ENCODE results near the gene DLL3. TPM values are rescaled to one million over a fixed set of nuclear protein-coding genes. Genes with fewer than 3 reads are reported as not detected.

DLL3 gene
- polyA plus RNA-seq, 2 of the 4 experiments (the other 2 are of a cell fraction) = 6.7 to 6.8 TPM

Other genes with a start within 250 kb of the DLL3 start
- gene IFNL2, start 230.6 kb upstream of the DLL3 start, polyA plus RNA-seq (2011; rRNA removed) = not detected in 2 replicates
- not detected in 3 replicates for gene IFNL2, start 230.6 kb upstream of the DLL3 start, polyA plus RNA-seq (2017; fragmentation: RNase III; extraction: RNeasy Plus Mini Kit Qiagen cat#74134 plus additional on column Dnase treatment)
- gene IFNL1, start 202.5 kb upstream of the DLL3 start, polyA plus RNA-seq (2011; rRNA removed) = not detected in 2 replicates
- gene IFNL1, start 202.5 kb upstream of the DLL3 start, polyA plus RNA-seq (2017; fragmentation: RNase III; extraction: RNeasy Plus Mini Kit Qiagen cat#74134 plus additional on column Dnase treatment) = not detected in 3 replicates
- 1.1 and 1.6 TPM in 2 replicates for gene LRFN1, start 178.1 kb upstream of the DLL3 start, polyA plus RNA-seq (2011; rRNA removed)
- gene LRFN1, start 178.1 kb upstream of the DLL3 start, polyA plus RNA-seq (2017; fragmentation: RNase III; extraction: RNeasy Plus Mini Kit Qiagen cat#74134 plus additional on column Dnase treatment) = 7.9 to 9.1 TPM (median 8.7 TPM) in 3 replicates
- 0.37 TPM in 1 of 2 replicates, not detected in the other for gene GMFG, start 162.9 kb upstream of the DLL3 start, polyA plus RNA-seq (2011; rRNA removed)
- 0.47 TPM in 1 of 3 replicates, not detected in the others for gene GMFG, start 162.9 kb upstream of the DLL3 start, polyA plus RNA-seq (2017; fragmentation: RNase III; extraction: RNeasy Plus Mini Kit Qiagen cat#74134 plus additional on column Dnase treatment)
- gene SAMD4B, start 156.5 kb upstream of the DLL3 start, polyA plus RNA-seq (2011; rRNA removed) = 82.1 and 101 TPM in 2 replicates
- gene SAMD4B, start 156.5 kb upstream of the DLL3 start, polyA plus RNA-seq (2017; fragmentation: RNase III; extraction: RNeasy Plus Mini Kit Qiagen cat#74134 plus additional on column Dnase treatment) = 113 to 118 TPM (median 116 TPM) in 3 replicates
- 73.0 and 103 TPM in 2 replicates for gene PAF1, start 107.8 kb upstream of the DLL3 start, polyA plus RNA-seq (2011; rRNA removed)
- gene PAF1, start 107.8 kb upstream of the DLL3 start, polyA plus RNA-seq (2017; fragmentation: RNase III; extraction: RNeasy Plus Mini Kit Qiagen cat#74134 plus additional on column Dnase treatment) = 89.4 to 110 TPM (median 108 TPM) in 3 replicates
- gene MED29, start 107.6 kb upstream of the DLL3 start, polyA plus RNA-seq (2011; rRNA removed) = 55.7 and 57.5 TPM in 2 replicates
- 47.7 to 50.7 TPM (median 48.7 TPM) in 3 replicates for gene MED29, start 107.6 kb upstream of the DLL3 start, polyA plus RNA-seq (2017; fragmentation: RNase III; extraction: RNeasy Plus Mini Kit Qiagen cat#74134 plus additional on column Dnase treatment)
- 29.1 and 35.6 TPM in 2 replicates for gene ZFP36, start 92.1 kb upstream of the DLL3 start, polyA plus RNA-seq (2011; rRNA removed)
- 16.5 to 22.1 TPM (median 18.3 TPM) in 3 replicates for gene ZFP36, start 92.1 kb upstream of the DLL3 start, polyA plus RNA-seq (2017; fragmentation: RNase III; extraction: RNeasy Plus Mini Kit Qiagen cat#74134 plus additional on column Dnase treatment)
- gene PLEKHG2, start 86.3 kb upstream of the DLL3 start, polyA plus RNA-seq (2011; rRNA removed) = 21.6 and 35.1 TPM in 2 replicates
- gene PLEKHG2, start 86.3 kb upstream of the DLL3 start, polyA plus RNA-seq (2017; fragmentation: RNase III; extraction: RNeasy Plus Mini Kit Qiagen cat#74134 plus additional on column Dnase treatment) = 32.2 to 41.7 TPM (median 39.1 TPM) in 3 replicates
- gene RPS16, start 63.0 kb upstream of the DLL3 start, polyA plus RNA-seq (2011; rRNA removed) = 4,855 and 5,722 TPM in 2 replicates
- 4,280 to 4,348 TPM (median 4,297 TPM) in 3 replicates for gene RPS16, start 63.0 kb upstream of the DLL3 start, polyA plus RNA-seq (2017; fragmentation: RNase III; extraction: RNeasy Plus Mini Kit Qiagen cat#74134 plus additional on column Dnase treatment)
- gene SUPT5H, start 53.4 kb upstream of the DLL3 start, polyA plus RNA-seq (2011; rRNA removed) = 133 and 186 TPM in 2 replicates
- 200 to 223 TPM (median 222 TPM) in 3 replicates for gene SUPT5H, start 53.4 kb upstream of the DLL3 start, polyA plus RNA-seq (2017; fragmentation: RNase III; extraction: RNeasy Plus Mini Kit Qiagen cat#74134 plus additional on column Dnase treatment)
- 234 and 246 TPM in 2 replicates for gene TIMM50, start 18.1 kb upstream of the DLL3 start, polyA plus RNA-seq (2011; rRNA removed)
- 196 to 206 TPM (median 204 TPM) in 3 replicates for gene TIMM50, start 18.1 kb upstream of the DLL3 start, polyA plus RNA-seq (2017; fragmentation: RNase III; extraction: RNeasy Plus Mini Kit Qiagen cat#74134 plus additional on column Dnase treatment)
- gene SELENOV, start 16.2 kb downstream of the DLL3 start, polyA plus RNA-seq (2011; rRNA removed) = not detected in 2 replicates
- not detected in 3 replicates for gene SELENOV, start 16.2 kb downstream of the DLL3 start, polyA plus RNA-seq (2017; fragmentation: RNase III; extraction: RNeasy Plus Mini Kit Qiagen cat#74134 plus additional on column Dnase treatment)
- 9.4 and 10.9 TPM in 2 replicates for gene EID2B, start 33.9 kb downstream of the DLL3 start, polyA plus RNA-seq (2011; rRNA removed)
- gene EID2B, start 33.9 kb downstream of the DLL3 start, polyA plus RNA-seq (2017; fragmentation: RNase III; extraction: RNeasy Plus Mini Kit Qiagen cat#74134 plus additional on column Dnase treatment) = 9.2 to 10.1 TPM (median 9.3 TPM) in 3 replicates
- gene EID2, start 41.2 kb downstream of the DLL3 start, polyA plus RNA-seq (2011; rRNA removed) = 23.2 and 26.1 TPM in 2 replicates
- 49.2 to 53.0 TPM (median 52.9 TPM) in 3 replicates for gene EID2, start 41.2 kb downstream of the DLL3 start, polyA plus RNA-seq (2017; fragmentation: RNase III; extraction: RNeasy Plus Mini Kit Qiagen cat#74134 plus additional on column Dnase treatment)
- gene LGALS13, start 103.6 kb downstream of the DLL3 start, polyA plus RNA-seq (2011; rRNA removed) = not detected in 2 replicates
- not detected in 3 replicates for gene LGALS13, start 103.6 kb downstream of the DLL3 start, polyA plus RNA-seq (2017; fragmentation: RNase III; extraction: RNeasy Plus Mini Kit Qiagen cat#74134 plus additional on column Dnase treatment)
- gene LGALS16, start 157.0 kb downstream of the DLL3 start, polyA plus RNA-seq (2011; rRNA removed) = not detected in 2 replicates
- gene LGALS16, start 157.0 kb downstream of the DLL3 start, polyA plus RNA-seq (2017; fragmentation: RNase III; extraction: RNeasy Plus Mini Kit Qiagen cat#74134 plus additional on column Dnase treatment) = not detected in 3 replicates
- gene LGALS14, start 205.5 kb downstream of the DLL3 start, polyA plus RNA-seq (2011; rRNA removed) = not detected in 2 replicates
- gene LGALS14, start 205.5 kb downstream of the DLL3 start, polyA plus RNA-seq (2017; fragmentation: RNase III; extraction: RNeasy Plus Mini Kit Qiagen cat#74134 plus additional on column Dnase treatment) = not detected in 3 replicates
- not detected in 2 replicates for gene CLC, start 239.1 kb downstream of the DLL3 start, polyA plus RNA-seq (2011; rRNA removed)
- not detected in 3 replicates for gene CLC, start 239.1 kb downstream of the DLL3 start, polyA plus RNA-seq (2017; fragmentation: RNase III; extraction: RNeasy Plus Mini Kit Qiagen cat#74134 plus additional on column Dnase treatment)